ENCODE measurements around the gene NKAIN2.

DNA sequence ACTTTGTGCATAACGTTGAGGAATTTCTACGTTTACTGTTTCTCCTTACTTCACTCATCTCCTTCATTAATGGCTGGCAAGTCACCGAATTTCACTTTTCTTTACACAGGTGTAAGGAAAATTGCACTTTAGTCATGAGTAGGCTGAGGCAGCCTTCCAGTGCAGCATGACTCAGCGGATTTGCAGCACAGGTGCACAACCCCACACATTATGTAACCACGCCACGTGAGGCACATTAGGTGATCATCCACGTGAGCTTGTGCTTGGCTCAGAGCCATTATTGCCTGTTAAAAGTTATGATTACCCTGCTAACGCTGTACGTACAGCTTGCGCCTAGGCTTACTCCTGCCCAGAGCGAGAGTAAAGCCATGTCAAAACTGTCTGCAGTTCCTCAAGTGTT is 158.8 kb downstream of the NKAIN2 start:
- TF ChIP-seq, protein P1, sequence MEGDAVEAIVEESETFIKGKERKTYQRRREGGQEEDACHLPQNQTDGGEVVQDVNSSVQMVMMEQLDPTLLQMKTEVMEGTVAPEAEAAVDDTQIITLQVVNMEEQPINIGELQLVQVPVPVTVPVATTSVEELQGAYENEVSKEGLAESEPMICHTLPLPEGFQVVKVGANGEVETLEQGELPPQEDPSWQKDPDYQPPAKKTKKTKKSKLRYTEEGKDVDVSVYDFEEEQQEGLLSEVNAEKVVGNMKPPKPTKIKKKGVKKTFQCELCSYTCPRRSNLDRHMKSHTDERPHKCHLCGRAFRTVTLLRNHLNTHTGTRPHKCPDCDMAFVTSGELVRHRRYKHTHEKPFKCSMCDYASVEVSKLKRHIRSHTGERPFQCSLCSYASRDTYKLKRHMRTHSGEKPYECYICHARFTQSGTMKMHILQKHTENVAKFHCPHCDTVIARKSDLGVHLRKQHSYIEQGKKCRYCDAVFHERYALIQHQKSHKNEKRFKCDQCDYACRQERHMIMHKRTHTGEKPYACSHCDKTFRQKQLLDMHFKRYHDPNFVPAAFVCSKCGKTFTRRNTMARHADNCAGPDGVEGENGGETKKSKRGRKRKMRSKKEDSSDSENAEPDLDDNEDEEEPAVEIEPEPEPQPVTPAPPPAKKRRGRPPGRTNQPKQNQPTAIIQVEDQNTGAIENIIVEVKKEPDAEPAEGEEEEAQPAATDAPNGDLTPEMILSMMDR (IDR thresholded peaks at IDR 0.05; ENCODE audit: insufficient read depth, low read length, poor library complexity, severe bottlenecking), result no peak
- TF ChIP-seq EZH2phosphoT487 (conservative IDR thresholded peaks at IDR 0.05; ENCODE audit: low read length), result no peak
